WTC11 (cell line): ENCODE measurements around the gene ELP5. TPM values are rescaled to one million over a fixed set of nuclear protein-coding genes. Genes with fewer than 3 reads are reported as not detected.

ENCODE experiments used
- ATAC-seq: fragments of 200-7000 bp; cut with Tn5 transposase; 2 replicates; pipeline ENCODE4 v1.10.0; 2021; ENCODE audit warnings: mild to moderate bottlenecking, moderate library complexity
- CTCF ChIA-PET: fragments of 300-600 bp; sonication (Branson Sonifier 250); formaldehyde crosslinking; loops from one replicate; lab custom pipeline; 2021; ENCODE audit warnings: antibody characterized with exemption; lab: Charles Lee
- POLR2A ChIA-PET: fragments of 350-600 bp; sonication (Branson Sonifier 250); formaldehyde crosslinking; loops from one replicate; lab custom pipeline; 2021; ENCODE audit warnings: antibody characterized with exemption; lab: Charles Lee
- DNase-seq: peaks from one replicate; pipeline ENCODE4 v3.0.0; 2021; ENCODE audit warnings: low spot score
- H3K27ac Mint-ChIP-seq: 2 replicates; pipeline ENCODE4 v1.8.0; 2021; ENCODE audit warnings: mixed read lengths
- H3K27me3 Mint-ChIP-seq: 2 replicates; pipeline ENCODE4 v1.8.0; 2021; ENCODE audit warnings: low read depth, mild to moderate bottlenecking, moderate library complexity, mixed read lengths
- H3K36me3 Mint-ChIP-seq: 2 replicates; pipeline ENCODE4 v1.8.0; 2021; ENCODE audit warnings: mixed read lengths
- H3K4me1 Mint-ChIP-seq: 2 replicates; pipeline ENCODE4 v1.8.0; 2022; ENCODE audit warnings: mixed read lengths
- H3K4me3 Mint-ChIP-seq: 2 replicates; pipeline ENCODE4 v1.8.0; 2021; ENCODE audit warnings: mild to moderate bottlenecking, moderate library complexity, mixed read lengths
- H3K9me3 Mint-ChIP-seq: 2 replicates; pipeline ENCODE4 v1.8.0; 2021; ENCODE audit warnings: mixed read lengths
- CREB1 ChIP-seq: sonication (generic); formaldehyde crosslinking; IDR thresholded peaks from 2 replicates; pipeline ENCODE4 v1.8.0; 2023; ENCODE audit warnings: mild to moderate bottlenecking, missing genetic modification reagents
- CTCF ChIP-seq: fragments of 200-600 bp; IDR thresholded peaks from 2 replicates; pipeline ENCODE4 v1.8.0; 2022; ENCODE audit warnings: antibody characterized with exemption
- ETV6 ChIP-seq: sonication (generic); formaldehyde crosslinking; IDR thresholded peaks from 2 replicates; pipeline ENCODE4 v1.8.1; 2022; ENCODE audit warnings: mild to moderate bottlenecking, missing genetic modification reagents
- FOXP4 ChIP-seq: sonication (generic); formaldehyde crosslinking; IDR thresholded peaks from 2 replicates; pipeline ENCODE4 v1.8.0; 2022; ENCODE audit warnings: mild to moderate bottlenecking, missing genetic modification reagents
- GRHL2 ChIP-seq: fragments of 250-450 bp; sonication (Bioruptor Pico); IDR thresholded peaks from 2 replicates; pipeline ENCODE4 v1.8.0; 2022; ENCODE audit warnings: mild to moderate bottlenecking, moderate library complexity; ENCODE audit not compliant: insufficient replicate concordance, severe bottlenecking
- GTF2I ChIP-seq: fragments of 250-450 bp; sonication (Bioruptor Pico); conservative IDR thresholded peaks from 2 replicates; pipeline ENCODE4 v1.4.0; 2021; ENCODE audit warnings: mild to moderate bottlenecking
- JAZF1 ChIP-seq: fragments of 250-450 bp; sonication (Bioruptor Pico); IDR thresholded peaks from 2 replicates; pipeline ENCODE4 v1.9.0; 2021; ENCODE audit warnings: moderate library complexity, mild to moderate bottlenecking, inconsistent platforms
- JUN ChIP-seq: sonication (generic); formaldehyde crosslinking; IDR thresholded peaks from 2 replicates; pipeline ENCODE4 v1.8.0; 2023; ENCODE audit warnings: mild to moderate bottlenecking, missing genetic modification reagents
- NR1H2 ChIP-seq: sonication (generic); formaldehyde crosslinking; IDR thresholded peaks from 2 replicates; pipeline ENCODE4 v1.9.0; 2021; ENCODE audit warnings: mild to moderate bottlenecking, moderate library complexity, missing genetic modification reagents
- SMAD4 ChIP-seq: sonication (generic); formaldehyde crosslinking; IDR thresholded peaks from 2 replicates; pipeline ENCODE4 v1.8.0; 2022; ENCODE audit warnings: mild to moderate bottlenecking, missing genetic modification reagents
- ZBTB21 ChIP-seq: sonication (generic); formaldehyde crosslinking; IDR thresholded peaks from 2 replicates; pipeline ENCODE4 v1.8.1; 2023; ENCODE audit warnings: mild to moderate bottlenecking, missing genetic modification reagents, borderline replicate concordance
- ZNF232 ChIP-seq: sonication (generic); formaldehyde crosslinking; IDR thresholded peaks from 2 replicates; pipeline ENCODE4 v1.8.0; 2022; ENCODE audit warnings: mild to moderate bottlenecking, missing genetic modification reagents
- ZNF423 ChIP-seq: fragments of 250-450 bp; sonication (Bioruptor Pico); IDR thresholded peaks from 2 replicates; pipeline ENCODE4 v2.1.2; 2022; ENCODE audit warnings: mild to moderate bottlenecking, moderate library complexity
- total RNA-seq: library from RNA; stranded (reverse); gene quantifications from 3 replicates; pipeline ENCODE4 v1.2.3, GENCODE V29; 2021
- TF ChIP-seq, protein P1 (sequence below): fragments of 250-450 bp; sonication (Bioruptor Pico); IDR thresholded peaks from 2 replicates; pipeline ENCODE4 v1.9.0; 2021; ENCODE audit warnings: mild to moderate bottlenecking, borderline replicate concordance
- TF ChIP-seq, protein P2 (sequence below): sonication (generic); formaldehyde crosslinking; IDR thresholded peaks from 2 replicates; pipeline ENCODE4 v1.8.1; 2023; ENCODE audit warnings: mild to moderate bottlenecking, missing genetic modification reagents, borderline replicate concordance
- TF ChIP-seq, protein P3 (sequence below): fragments of 250-450 bp; sonication (Bioruptor Pico); IDR thresholded peaks from 2 replicates; pipeline ENCODE4 v1.8.0; 2021; ENCODE audit warnings: mild to moderate bottlenecking

The ELP5 gene
- total RNA-seq, 1 experiment from 2014 or later, result 101 TPM

- TF ChIP-seq, protein P1, sequence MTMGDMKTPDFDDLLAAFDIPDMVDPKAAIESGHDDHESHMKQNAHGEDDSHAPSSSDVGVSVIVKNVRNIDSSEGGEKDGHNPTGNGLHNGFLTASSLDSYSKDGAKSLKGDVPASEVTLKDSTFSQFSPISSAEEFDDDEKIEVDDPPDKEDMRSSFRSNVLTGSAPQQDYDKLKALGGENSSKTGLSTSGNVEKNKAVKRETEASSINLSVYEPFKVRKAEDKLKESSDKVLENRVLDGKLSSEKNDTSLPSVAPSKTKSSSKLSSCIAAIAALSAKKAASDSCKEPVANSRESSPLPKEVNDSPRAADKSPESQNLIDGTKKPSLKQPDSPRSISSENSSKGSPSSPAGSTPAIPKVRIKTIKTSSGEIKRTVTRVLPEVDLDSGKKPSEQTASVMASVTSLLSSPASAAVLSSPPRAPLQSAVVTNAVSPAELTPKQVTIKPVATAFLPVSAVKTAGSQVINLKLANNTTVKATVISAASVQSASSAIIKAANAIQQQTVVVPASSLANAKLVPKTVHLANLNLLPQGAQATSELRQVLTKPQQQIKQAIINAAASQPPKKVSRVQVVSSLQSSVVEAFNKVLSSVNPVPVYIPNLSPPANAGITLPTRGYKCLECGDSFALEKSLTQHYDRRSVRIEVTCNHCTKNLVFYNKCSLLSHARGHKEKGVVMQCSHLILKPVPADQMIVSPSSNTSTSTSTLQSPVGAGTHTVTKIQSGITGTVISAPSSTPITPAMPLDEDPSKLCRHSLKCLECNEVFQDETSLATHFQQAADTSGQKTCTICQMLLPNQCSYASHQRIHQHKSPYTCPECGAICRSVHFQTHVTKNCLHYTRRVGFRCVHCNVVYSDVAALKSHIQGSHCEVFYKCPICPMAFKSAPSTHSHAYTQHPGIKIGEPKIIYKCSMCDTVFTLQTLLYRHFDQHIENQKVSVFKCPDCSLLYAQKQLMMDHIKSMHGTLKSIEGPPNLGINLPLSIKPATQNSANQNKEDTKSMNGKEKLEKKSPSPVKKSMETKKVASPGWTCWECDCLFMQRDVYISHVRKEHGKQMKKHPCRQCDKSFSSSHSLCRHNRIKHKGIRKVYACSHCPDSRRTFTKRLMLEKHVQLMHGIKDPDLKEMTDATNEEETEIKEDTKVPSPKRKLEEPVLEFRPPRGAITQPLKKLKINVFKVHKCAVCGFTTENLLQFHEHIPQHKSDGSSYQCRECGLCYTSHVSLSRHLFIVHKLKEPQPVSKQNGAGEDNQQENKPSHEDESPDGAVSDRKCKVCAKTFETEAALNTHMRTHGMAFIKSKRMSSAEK, result no peak
- TF ChIP-seq ETV6 (CRISPR knock-in tag) (no peak), CTCF (no peak), GRHL2 (CRISPR knock-in tag) (no peak), JAZF1 (CRISPR knock-in tag) (no peak)
- TF ChIP-seq, protein P2, sequence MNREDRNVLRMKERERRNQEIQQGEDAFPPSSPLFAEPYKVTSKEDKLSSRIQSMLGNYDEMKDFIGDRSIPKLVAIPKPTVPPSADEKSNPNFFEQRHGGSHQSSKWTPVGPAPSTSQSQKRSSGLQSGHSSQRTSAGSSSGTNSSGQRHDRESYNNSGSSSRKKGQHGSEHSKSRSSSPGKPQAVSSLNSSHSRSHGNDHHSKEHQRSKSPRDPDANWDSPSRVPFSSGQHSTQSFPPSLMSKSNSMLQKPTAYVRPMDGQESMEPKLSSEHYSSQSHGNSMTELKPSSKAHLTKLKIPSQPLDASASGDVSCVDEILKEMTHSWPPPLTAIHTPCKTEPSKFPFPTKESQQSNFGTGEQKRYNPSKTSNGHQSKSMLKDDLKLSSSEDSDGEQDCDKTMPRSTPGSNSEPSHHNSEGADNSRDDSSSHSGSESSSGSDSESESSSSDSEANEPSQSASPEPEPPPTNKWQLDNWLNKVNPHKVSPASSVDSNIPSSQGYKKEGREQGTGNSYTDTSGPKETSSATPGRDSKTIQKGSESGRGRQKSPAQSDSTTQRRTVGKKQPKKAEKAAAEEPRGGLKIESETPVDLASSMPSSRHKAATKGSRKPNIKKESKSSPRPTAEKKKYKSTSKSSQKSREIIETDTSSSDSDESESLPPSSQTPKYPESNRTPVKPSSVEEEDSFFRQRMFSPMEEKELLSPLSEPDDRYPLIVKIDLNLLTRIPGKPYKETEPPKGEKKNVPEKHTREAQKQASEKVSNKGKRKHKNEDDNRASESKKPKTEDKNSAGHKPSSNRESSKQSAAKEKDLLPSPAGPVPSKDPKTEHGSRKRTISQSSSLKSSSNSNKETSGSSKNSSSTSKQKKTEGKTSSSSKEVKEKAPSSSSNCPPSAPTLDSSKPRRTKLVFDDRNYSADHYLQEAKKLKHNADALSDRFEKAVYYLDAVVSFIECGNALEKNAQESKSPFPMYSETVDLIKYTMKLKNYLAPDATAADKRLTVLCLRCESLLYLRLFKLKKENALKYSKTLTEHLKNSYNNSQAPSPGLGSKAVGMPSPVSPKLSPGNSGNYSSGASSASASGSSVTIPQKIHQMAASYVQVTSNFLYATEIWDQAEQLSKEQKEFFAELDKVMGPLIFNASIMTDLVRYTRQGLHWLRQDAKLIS, result no peak
These were observed 32.9 kb downstream of the ELP5 start (continued) for GRCh38 chr17:7284911-7285310.

DNA sequence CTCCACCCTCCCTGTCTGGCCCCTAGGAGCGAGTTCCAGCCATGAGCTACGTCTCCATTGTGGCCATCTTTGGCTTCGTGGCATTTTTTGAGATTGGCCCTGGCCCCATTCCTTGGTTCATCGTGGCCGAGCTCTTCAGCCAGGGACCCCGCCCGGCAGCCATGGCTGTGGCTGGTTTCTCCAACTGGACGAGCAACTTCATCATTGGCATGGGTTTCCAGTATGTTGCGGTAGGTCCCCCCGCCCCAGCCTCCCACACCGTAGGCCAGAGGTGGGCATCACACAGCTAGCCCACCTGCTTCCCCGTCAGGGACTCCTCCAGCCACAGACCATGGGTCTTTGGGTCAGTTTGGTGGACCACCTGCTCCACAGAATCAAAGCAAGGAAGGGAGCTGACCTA, 33.7 kb downstream of the ELP5 start:
- CTCF ChIA-PET, result interaction anchor here (0.5 to 7.0 kb wide), 3 partner anchors 11 to 69 kb away, joined by 3 to 119 read pairs (median 4); partner anchors contain the start of gene NEURL4
- POLR2A ChIA-PET, result interaction anchor here (0.7 to 1.5 kb wide), 2 partner anchors 14 to 23 kb away, joined by 3 to 4 read pairs; partner anchors contain the start of gene CLDN7
- ATAC-seq (no peak), DNase-seq (no peak)
- H3K4me3 Mint-ChIP-seq, result no peak overlapping the region
- peaks cover 17% of the 10 kb centered on the region for H3K4me1 Mint-ChIP-seq
- H3K9me3 Mint-ChIP-seq, result no peaks in the 10 kb centered on the region
- no peak for TF ChIP-seq JUN
- TF ChIP-seq, protein P2, result no peak
- TF ChIP-seq GTF2I (CRISPR knock-in tag), result no peak
- TF ChIP-seq, protein P3, sequence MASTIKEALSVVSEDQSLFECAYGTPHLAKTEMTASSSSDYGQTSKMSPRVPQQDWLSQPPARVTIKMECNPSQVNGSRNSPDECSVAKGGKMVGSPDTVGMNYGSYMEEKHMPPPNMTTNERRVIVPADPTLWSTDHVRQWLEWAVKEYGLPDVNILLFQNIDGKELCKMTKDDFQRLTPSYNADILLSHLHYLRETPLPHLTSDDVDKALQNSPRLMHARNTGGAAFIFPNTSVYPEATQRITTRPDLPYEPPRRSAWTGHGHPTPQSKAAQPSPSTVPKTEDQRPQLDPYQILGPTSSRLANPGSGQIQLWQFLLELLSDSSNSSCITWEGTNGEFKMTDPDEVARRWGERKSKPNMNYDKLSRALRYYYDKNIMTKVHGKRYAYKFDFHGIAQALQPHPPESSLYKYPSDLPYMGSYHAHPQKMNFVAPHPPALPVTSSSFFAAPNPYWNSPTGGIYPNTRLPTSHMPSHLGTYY (CRISPR knock-in tag), result no peak
- TF ChIP-seq ZNF232 (CRISPR knock-in tag), result no peak
- no peak for TF ChIP-seq FOXP4 (CRISPR knock-in tag)
- TF ChIP-seq CREB1 (CRISPR knock-in tag), result no peak
- TF ChIP-seq SMAD4 (CRISPR knock-in tag), result no peak
- TF ChIP-seq ZBTB21 (CRISPR knock-in tag), result no peak
- TF ChIP-seq NR1H2, result no peak
- TF ChIP-seq ZNF423 (CRISPR knock-in tag), result no peak
- peaks cover 24% of the 10 kb centered on the region for H3K27me3 Mint-ChIP-seq
- no peaks in the 10 kb centered on the region; the same call in 1 of the 2 replicates for H3K36me3 Mint-ChIP-seq
- no peak overlapping the region for H3K27ac Mint-ChIP-seq
